Retinal pigment epithelial cell (primary cell): Measurements from ENCODE around the gene KRTAP24-1.

Source experiments
- DNase-seq: peaks from one replicate; pipeline ENCODE4 v3.0.0-alpha.2; 2010; ENCODE audit warnings: low read depth
- H3K4me3 ChIP-seq: 2 replicates; pipeline ENCODE4 v1.5.1; 2011; ENCODE audit warnings: mild to moderate bottlenecking, low read length, control low read depth, moderate library complexity
- CTCF ChIP-seq: conservative IDR thresholded peaks from 2 replicates; pipeline ENCODE4 v1.5.1; 2011; ENCODE audit warnings: low read depth, low read length, control low read depth, inconsistent platforms

Gene KRTAP24-1

GRCh38 chr21:30282850-30283249 is at the start of gene KRTAP24-1:
TSS of gene KRTAP24-1 (minus strand) at chr21:30282950. CDS start at chr21:30282932, 18 bp downstream.
- H3K4me3 ChIP-seq: no peak within 1 kb of the TSS
- DNase-seq: no peak
- no peak for TF ChIP-seq CTCF

GRCh38 chr21:30329203-30329875 is 46.6 kb upstream of the KRTAP24-1 start:
- H3K4me3 ChIP-seq: no peak overlapping the region
- no peak for DNase-seq
- no peak for TF ChIP-seq CTCF

- DNase-seq: no peak
- H3K4me3 ChIP-seq: no peak overlapping the region
- no peak for TF ChIP-seq CTCF
Observed at GRCh38 chr21:30326390-30326789, 43.6 kb upstream of the KRTAP24-1 start.

- no peak for DNase-seq
- no peak within 1 kb of the TSS for H3K4me3 ChIP-seq
Observed at GRCh38 chr21:30320215-30320614, 37.5 kb upstream of the KRTAP24-1 start, which contains the start of gene KRTAP26-1. TSS of gene KRTAP26-1 (minus strand) at chr21:30320315. CDS start at chr21:30320035, 280 bp downstream.

GRCh38 chr21:30315701-30316100 is 33.0 kb upstream of the KRTAP24-1 start:
- DNase-seq: no peak
- no peak for TF ChIP-seq CTCF
- H3K4me3 ChIP-seq: no peak overlapping the region

More at GRCh38 chr21:30320215-30320614, 37.5 kb upstream of the KRTAP24-1 start, which contains the start of gene KRTAP26-1:
- no peak for TF ChIP-seq CTCF

- DNase-seq: no peak
- no peak overlapping the region for H3K4me3 ChIP-seq
- no peak for TF ChIP-seq CTCF
Observed at GRCh38 chr21:30306884-30307283, 24.1 kb upstream of the KRTAP24-1 start.

- no peak overlapping the region for H3K4me3 ChIP-seq
Observed at GRCh38 chr21:30305136-30305535, 22.4 kb upstream of the KRTAP24-1 start.

More at GRCh38 chr21:30305136-30305535, 22.4 kb upstream of the KRTAP24-1 start:
- TF ChIP-seq CTCF: no peak
- DNase-seq: no peak
